ENCODE data around the gene PTPRU. TPM values are rescaled to one million over a fixed set of nuclear protein-coding genes. Genes with fewer than 3 reads are reported as not detected.

PTPRU gene
- total RNA-seq, 1 experiment from 2014 or later: 40.7 TPM

DNA sequence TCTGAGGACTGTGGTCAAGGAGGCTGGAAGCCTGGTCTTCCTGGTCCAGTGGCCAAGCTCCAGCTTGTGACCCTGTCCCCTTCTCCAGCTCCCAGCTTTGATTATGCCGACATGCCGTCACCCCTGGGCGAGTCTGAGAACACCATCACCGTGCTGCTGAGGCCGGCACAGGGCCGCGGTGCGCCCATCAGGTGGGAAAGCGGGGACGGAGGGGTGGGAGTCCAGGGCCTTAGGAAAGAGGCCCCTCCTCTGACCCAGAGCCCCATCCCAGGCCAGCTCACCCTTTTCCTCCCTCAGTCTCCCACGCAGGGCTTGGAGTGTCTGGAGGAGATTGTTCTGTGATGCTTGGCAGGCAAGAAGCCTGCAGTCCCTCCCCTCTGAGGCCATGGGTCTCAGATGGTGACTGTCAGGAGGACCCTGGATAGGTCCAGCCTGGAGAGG lies 43.6 kb downstream of the PTPRU start:
- RAD21 ChIA-PET (ENCODE audit: low non-redundant PET in 1 of 2, low total read pairs in 2 of 2, uncharacterized antibody in 2 of 2, unreplicated experiment in 2 of 2): no interaction called here
- H3K27me3 ChIP-seq (ENCODE audit: insufficient read depth, low read length): no peaks in the 10 kb centered on the region
- H3K27ac ChIP-seq (ENCODE audit: low read depth, low read length): no peak overlapping the region
- TF ChIP-seq SP1 (IDR thresholded peaks at IDR 0.05; ENCODE audit: low read depth) (no peak), RAD21 (IDR thresholded peaks at IDR 0.05; ENCODE audit: low read depth) (no peak), CBX3 (IDR thresholded peaks at IDR 0.05; ENCODE audit: low read depth) (no peak), EGR1 (IDR thresholded peaks at IDR 0.05; ENCODE audit: low read depth) (no peak), POLR2A (IDR thresholded peaks at IDR 0.05; ENCODE audit: borderline replicate concordance, extremely low read depth, insufficient read depth, insufficient read length) (no peak), SIN3A (IDR thresholded peaks at IDR 0.05; ENCODE audit: low read depth) (no peak)
- TF ChIP-seq, protein P1, sequence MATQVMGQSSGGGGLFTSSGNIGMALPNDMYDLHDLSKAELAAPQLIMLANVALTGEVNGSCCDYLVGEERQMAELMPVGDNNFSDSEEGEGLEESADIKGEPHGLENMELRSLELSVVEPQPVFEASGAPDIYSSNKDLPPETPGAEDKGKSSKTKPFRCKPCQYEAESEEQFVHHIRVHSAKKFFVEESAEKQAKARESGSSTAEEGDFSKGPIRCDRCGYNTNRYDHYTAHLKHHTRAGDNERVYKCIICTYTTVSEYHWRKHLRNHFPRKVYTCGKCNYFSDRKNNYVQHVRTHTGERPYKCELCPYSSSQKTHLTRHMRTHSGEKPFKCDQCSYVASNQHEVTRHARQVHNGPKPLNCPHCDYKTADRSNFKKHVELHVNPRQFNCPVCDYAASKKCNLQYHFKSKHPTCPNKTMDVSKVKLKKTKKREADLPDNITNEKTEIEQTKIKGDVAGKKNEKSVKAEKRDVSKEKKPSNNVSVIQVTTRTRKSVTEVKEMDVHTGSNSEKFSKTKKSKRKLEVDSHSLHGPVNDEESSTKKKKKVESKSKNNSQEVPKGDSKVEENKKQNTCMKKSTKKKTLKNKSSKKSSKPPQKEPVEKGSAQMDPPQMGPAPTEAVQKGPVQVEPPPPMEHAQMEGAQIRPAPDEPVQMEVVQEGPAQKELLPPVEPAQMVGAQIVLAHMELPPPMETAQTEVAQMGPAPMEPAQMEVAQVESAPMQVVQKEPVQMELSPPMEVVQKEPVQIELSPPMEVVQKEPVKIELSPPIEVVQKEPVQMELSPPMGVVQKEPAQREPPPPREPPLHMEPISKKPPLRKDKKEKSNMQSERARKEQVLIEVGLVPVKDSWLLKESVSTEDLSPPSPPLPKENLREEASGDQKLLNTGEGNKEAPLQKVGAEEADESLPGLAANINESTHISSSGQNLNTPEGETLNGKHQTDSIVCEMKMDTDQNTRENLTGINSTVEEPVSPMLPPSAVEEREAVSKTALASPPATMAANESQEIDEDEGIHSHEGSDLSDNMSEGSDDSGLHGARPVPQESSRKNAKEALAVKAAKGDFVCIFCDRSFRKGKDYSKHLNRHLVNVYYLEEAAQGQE (IDR thresholded peaks at IDR 0.05; ENCODE audit: low read depth): no peak
- TF ChIP-seq, protein P2, sequence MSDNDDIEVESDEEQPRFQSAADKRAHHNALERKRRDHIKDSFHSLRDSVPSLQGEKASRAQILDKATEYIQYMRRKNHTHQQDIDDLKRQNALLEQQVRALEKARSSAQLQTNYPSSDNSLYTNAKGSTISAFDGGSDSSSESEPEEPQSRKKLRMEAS (IDR thresholded peaks at IDR 0.05): no peak
- no peak overlapping the region for H3K4me3 ChIP-seq (replicated peaks in 1 of 2; ENCODE audit: low read depth in 1 of 2, low read length in 2 of 2)
- DNase-seq (ENCODE audit: low read depth, low spot score) (no peak), ATAC-seq (no peak)
- no peaks in the 10 kb centered on the region for H3K36me3 ChIP-seq (ENCODE audit: control insufficient read depth in 1 of 2, insufficient read depth in 2 of 2, low read length in 2 of 2)
- no peaks in the 10 kb centered on the region for H3K9me3 ChIP-seq (ENCODE audit: control insufficient read depth in 1 of 2, insufficient read depth in 1 of 2, low read depth in 1 of 2, low read length in 2 of 2)
- peaks cover 4 to 20% of the 10 kb centered on the region in 2 experiments; a peak in 3 of 4 replicates for H3K4me1 ChIP-seq (ENCODE audit: control insufficient read depth in 1 of 2, insufficient read depth in 2 of 2, low read length in 2 of 2)
- H2AFZ ChIP-seq (ENCODE audit: low read depth, low read length, poor library complexity, severe bottlenecking): no peak overlapping the region
- CTCF ChIA-PET: no interaction called here
- H3K79me2 ChIP-seq (ENCODE audit: insufficient read depth, low read length): no peaks in the 10 kb centered on the region
- no peaks in the 10 kb centered on the region for H4K20me1 ChIP-seq (ENCODE audit: insufficient read depth)
- no peak overlapping the region for H3K4me2 ChIP-seq (ENCODE audit: low read length)
- POLR2A ChIA-PET: no interaction called here
- BruUV-seq (replicated peaks): no TSS peak
- intact Hi-C loops (cut with micrococcal nuclease): no loop called here
- no peaks in the 10 kb centered on the region for H3K9me2 ChIP-seq (ENCODE audit: insufficient read depth)
- H3K9ac ChIP-seq (ENCODE audit: low read length): no peak overlapping the region
